ENCODE measurements around the gene PCK1.

The PCK1 gene

GRCh38 chr20:57536771-57537724, 23.9 kb upstream of the PCK1 start:
- DNase-seq (ENCODE audit: low spot score), result no peak

- DNase-seq (ENCODE audit: low spot score), result no peak
Observed at GRCh38 chr20:57537822-57538221, 23.1 kb upstream of the PCK1 start.

- DNase-seq (ENCODE audit: low spot score), result no peak
Observed at GRCh38 chr20:57539889-57540288, 21.0 kb upstream of the PCK1 start.

- DNase-seq (ENCODE audit: low spot score), result no peak
Observed at GRCh38 chr20:57540890-57541580, 19.9 kb upstream of the PCK1 start.

- DNase-seq (ENCODE audit: low spot score), result no peak
Observed at GRCh38 chr20:57543754-57544153, 17.2 kb upstream of the PCK1 start.

- no peak for DNase-seq (ENCODE audit: low spot score)
Observed at GRCh38 chr20:57544838-57545564, 15.9 kb upstream of the PCK1 start.

GRCh38 chr20:57545927-57546662, 14.8 kb upstream of the PCK1 start:
- no peak for DNase-seq (ENCODE audit: low spot score)

- DNase-seq (ENCODE audit: low spot score), result no peak
Observed at GRCh38 chr20:57546956-57547649, 13.8 kb upstream of the PCK1 start.

- no peak for DNase-seq (ENCODE audit: low spot score)
Observed at GRCh38 chr20:57548177-57549058, 12.5 kb upstream of the PCK1 start.

- DNase-seq (ENCODE audit: low spot score), result no peak
Observed at GRCh38 chr20:57552471-57552870, 8.4 kb upstream of the PCK1 start.

GRCh38 chr20:57553376-57554018, 7.4 kb upstream of the PCK1 start:
- DNase-seq (ENCODE audit: low spot score), result no peak

GRCh38 chr20:57555457-57556184, 5.3 kb upstream of the PCK1 start:
- DNase-seq (ENCODE audit: low spot score), result no peak

GRCh38 chr20:57556980-57557274, 4.0 kb upstream of the PCK1 start:
- no peak for DNase-seq (ENCODE audit: low spot score)

GRCh38 chr20:57557926-57558613, 2.8 kb upstream of the PCK1 start:
- DNase-seq (ENCODE audit: low spot score), result no peak

GRCh38 chr20:57558614-57559288, 2.2 kb upstream of the PCK1 start:
- DNase-seq (ENCODE audit: low spot score), result no peak

- no peak for DNase-seq (ENCODE audit: low spot score)
Observed at GRCh38 chr20:57559289-57559634, 1.6 kb upstream of the PCK1 start.

- no peak for DNase-seq (ENCODE audit: low spot score)
Observed at GRCh38 chr20:57559658-57560553, 1.0 kb upstream of the PCK1 start.
